HG02970 (cell line): ENCODE data around the gene SLC22A23.

Source experiments
- ATAC-seq: cut with Tn5 transposase; IDR thresholded peaks from one replicate; pipeline ENCODE4 v1.9.1; 2021; ENCODE audit warnings: mild to moderate bottlenecking, moderate library complexity, moderate number of reproducible peaks; ENCODE audit not compliant: unreplicated experiment, low FRiP score

The SLC22A23 gene

GRCh38 chr6:3340894-3341293, 116.0 kb downstream of the SLC22A23 start:
- no peak for ATAC-seq

- no peak for ATAC-seq
Observed at GRCh38 chr6:3340358-3340802, 116.5 kb downstream of the SLC22A23 start.

GRCh38 chr6:3339811-3340210, 117.0 kb downstream of the SLC22A23 start:
- no peak for ATAC-seq

- no peak for ATAC-seq
Observed at GRCh38 chr6:3337521-3338350, 119.1 kb downstream of the SLC22A23 start.

GRCh38 chr6:3336859-3337515, 119.9 kb downstream of the SLC22A23 start:
- no peak for ATAC-seq

GRCh38 chr6:3336066-3336786, 120.6 kb downstream of the SLC22A23 start:
- no peak for ATAC-seq

GRCh38 chr6:3335169-3335568, 121.7 kb downstream of the SLC22A23 start:
- ATAC-seq = no peak

GRCh38 chr6:3334555-3334954, 122.3 kb downstream of the SLC22A23 start:
- ATAC-seq = no peak

- peak; percentile 48 for ATAC-seq
Observed at GRCh38 chr6:3333263-3333662, 123.6 kb downstream of the SLC22A23 start.

- no peak for ATAC-seq
Observed at GRCh38 chr6:3331971-3332370, 124.9 kb downstream of the SLC22A23 start.

GRCh38 chr6:3331494-3331893, 125.4 kb downstream of the SLC22A23 start:
- ATAC-seq = no peak

- ATAC-seq = no peak
Observed at GRCh38 chr6:3330199-3330598, 126.7 kb downstream of the SLC22A23 start.

GRCh38 chr6:3329393-3330051, 127.3 kb downstream of the SLC22A23 start:
- ATAC-seq = no peak

GRCh38 chr6:3328796-3329195, 128.1 kb downstream of the SLC22A23 start:
- no peak for ATAC-seq

- no peak for ATAC-seq
Observed at GRCh38 chr6:3328145-3328544, 128.7 kb downstream of the SLC22A23 start.

GRCh38 chr6:3327403-3327802, 129.4 kb downstream of the SLC22A23 start:
- no peak for ATAC-seq

GRCh38 chr6:3326981-3327380, 129.9 kb downstream of the SLC22A23 start:
- ATAC-seq = no peak

GRCh38 chr6:3326184-3326971, 130.5 kb downstream of the SLC22A23 start:
- ATAC-seq = no peak

- ATAC-seq = no peak
Observed at GRCh38 chr6:3325210-3325609, 131.6 kb downstream of the SLC22A23 start.
